Liver (tissue), 9 donors: ENCODE results near the gene CDC40. TPM values are rescaled to one million over a fixed set of nuclear protein-coding genes. Genes with fewer than 3 reads are reported as not detected.

ENCODE experiments used
- DNase-seq: peaks from one replicate; pipeline ENCODE4 v3.0.0-alpha.2; 2017; ENCODE audit warnings: low spot score
- H3K27ac ChIP-seq, 2 donors: one replicate each; pipeline ENCODE4 v1.7.0; 2013; ENCODE audit warnings: inconsistent platforms in 2 of 2, low read length in 2 of 2, control low read depth in 1 of 2, low read depth in 1 of 2, mild to moderate bottlenecking in 1 of 2
- H3K27me3 ChIP-seq, 4 donors: one replicate each; pipeline versions ENCODE4 v1.6.1 to v1.7.0; 2013; ENCODE audit warnings: low read length in 3 of 4, inconsistent platforms in 1 of 4, mild to moderate bottlenecking in 1 of 4, moderate library complexity in 1 of 4; ENCODE audit not compliant: control insufficient read depth in 4 of 4, insufficient read depth in 4 of 4
- H3K36me3 ChIP-seq, 4 donors: one replicate each; pipeline versions ENCODE4 v1.6.1 to v1.7.0; 2013; ENCODE audit warnings: low read length in 3 of 4, mild to moderate bottlenecking in 3 of 4, low read depth in 1 of 4, moderate library complexity in 1 of 4; ENCODE audit not compliant: control insufficient read depth in 4 of 4, insufficient read depth in 3 of 4
- H3K4me1 ChIP-seq, 4 donors: one replicate each; pipeline versions ENCODE4 v1.6.1 to v1.7.0; 2013; ENCODE audit warnings: low read length in 3 of 4, mild to moderate bottlenecking in 3 of 4, moderate library complexity in 1 of 4; ENCODE audit not compliant: control insufficient read depth in 4 of 4, insufficient read depth in 4 of 4
- H3K4me3 ChIP-seq, 3 donors: one replicate each; pipeline versions ENCODE4 v1.6.1 to v1.7.0; 2013; ENCODE audit warnings: low read length in 3 of 3, control low read depth in 1 of 3, low read depth in 1 of 3, mild to moderate bottlenecking in 1 of 3
- H3K9ac ChIP-seq, 2 donors: one replicate each; pipeline ENCODE4 v1.7.0; 2013; ENCODE audit warnings: low read length in 2 of 2, mild to moderate bottlenecking in 2 of 2, moderate library complexity in 2 of 2, control low read depth in 1 of 2, low read depth in 1 of 2
- H3K9me3 ChIP-seq, 4 donors: one replicate each; pipeline versions ENCODE4 v1.6.1 to v1.7.0; 2013; ENCODE audit warnings: low read length in 3 of 4; ENCODE audit not compliant: control insufficient read depth in 4 of 4
- ATF3 ChIP-seq: IDR thresholded peaks from 2 replicates; pipeline ENCODE4 v1.6.1; 2016; ENCODE audit warnings: antibody characterized with exemption
- EGR1 ChIP-seq, 2 donors: IDR thresholded peaks; 2 replicates each; pipeline ENCODE4 v1.6.1; 2016 to 2018; ENCODE audit warnings: antibody characterized with exemption in 2 of 2, low read depth in 2 of 2
- FOXA1 ChIP-seq: IDR thresholded peaks from 2 replicates; pipeline ENCODE4 v1.6.1; 2016; ENCODE audit warnings: antibody characterized with exemption
- FOXA2 ChIP-seq: IDR thresholded peaks from 2 replicates; pipeline ENCODE4 v1.6.1; 2016; ENCODE audit warnings: antibody characterized with exemption
- GABPA ChIP-seq, 2 donors: IDR thresholded peaks in 1 of 2; conservative IDR thresholded peaks in 1 of 2; 2 replicates each; pipeline ENCODE4 v1.6.1; 2016; ENCODE audit warnings: antibody characterized with exemption in 2 of 2, mild to moderate bottlenecking in 1 of 2, moderate library complexity in 1 of 2
- HNF4A ChIP-seq, 2 donors: conservative IDR thresholded peaks; 2 replicates each; pipeline ENCODE4 v1.6.1; 2016; ENCODE audit warnings: antibody characterized with exemption in 2 of 2, mild to moderate bottlenecking in 2 of 2
- HNF4G ChIP-seq: IDR thresholded peaks from 2 replicates; pipeline ENCODE4 v1.6.1; 2016; ENCODE audit warnings: antibody characterized with exemption
- JUND ChIP-seq, 2 donors: IDR thresholded peaks; 2 replicates each; pipeline ENCODE4 v1.6.1; 2016; ENCODE audit warnings: antibody characterized with exemption in 2 of 2
- MAX ChIP-seq: IDR thresholded peaks from 2 replicates; pipeline ENCODE4 v1.6.1; 2016; ENCODE audit warnings: antibody characterized with exemption
- NR2F2 ChIP-seq: IDR thresholded peaks from 2 replicates; pipeline ENCODE4 v1.6.1; 2016; ENCODE audit warnings: antibody characterized with exemption
- RAD21 ChIP-seq, 2 donors: IDR thresholded peaks; 2 replicates each; pipeline ENCODE4 v1.6.1; 2016; ENCODE audit warnings: antibody characterized with exemption in 2 of 2, mild to moderate bottlenecking in 2 of 2
- REST ChIP-seq: IDR thresholded peaks from 2 replicates; pipeline ENCODE4 v1.6.1; 2016; ENCODE audit warnings: antibody characterized with exemption, mild to moderate bottlenecking
- RXRA ChIP-seq, 2 donors: IDR thresholded peaks; 2 replicates each; pipeline ENCODE4 v1.6.1; 2017 to 2018; ENCODE audit warnings: antibody characterized with exemption in 2 of 2, mild to moderate bottlenecking in 1 of 2
- SP1 ChIP-seq: IDR thresholded peaks from 2 replicates; pipeline ENCODE4 v1.6.1; 2018; ENCODE audit warnings: antibody characterized with exemption, mild to moderate bottlenecking
- TAF1 ChIP-seq: conservative IDR thresholded peaks from 2 replicates; pipeline ENCODE4 v1.6.1; 2016; ENCODE audit warnings: antibody characterized with exemption, mild to moderate bottlenecking
- YY1 ChIP-seq: IDR thresholded peaks from 2 replicates; pipeline ENCODE4 v1.6.1; 2016; ENCODE audit warnings: antibody characterized with exemption, mild to moderate bottlenecking
- ZBTB33 ChIP-seq: IDR thresholded peaks from 2 replicates; pipeline ENCODE4 v1.6.1; 2016; ENCODE audit warnings: antibody characterized with exemption
- WGBS: extraction: QIAGEN DNeasy Blood & Tissue Kit; methylation state at CpG from one replicate; pipeline ENCODE4 v1.1.7; 2013; 5-methylcytosine and 5-hydroxymethylcytosine counted together
- polyA plus RNA-seq, 2 donors: library from polyadenylated mRNA; stranded (reverse) in 1 of 2; unstranded in 1 of 2; fragments of 200-250 nt in 1 of 2; fragments of >200 nt in 1 of 2; fragmentation: Nextera tagmentation in 1 of 2; extraction: Ambion mirVana in 1 of 2; gene quantifications; one replicate each; pipeline versions ENCODE4 v1.2.1 to v1.2.3, GENCODE V29; 2013 to 2015
- total RNA-seq, 2 donors: library from RNA; depleted of rRNA; stranded (reverse); fragments of >200 nt; gene quantifications; one replicate each; pipeline ENCODE4 v1.2.3, GENCODE V29; 2014
- TF ChIP-seq, protein P1 (sequence below): fragments of 150-350 bp; IDR thresholded peaks from 2 replicates; pipeline ENCODE4 v1.5.1; 2017; ENCODE audit warnings: improper control_type of control experiment, low read depth, low read length; ENCODE audit not compliant: missing input control
- donor health status: healthy.
- donor health status: healthy.
- donor health status: healthy.
- donor health status: healthy.
- donor health status: healthy.

The CDC40 gene
- total and polyA plus RNA-seq, 4 donors = 6.7 to 19.8 (median 13.3) TPM

DNA sequence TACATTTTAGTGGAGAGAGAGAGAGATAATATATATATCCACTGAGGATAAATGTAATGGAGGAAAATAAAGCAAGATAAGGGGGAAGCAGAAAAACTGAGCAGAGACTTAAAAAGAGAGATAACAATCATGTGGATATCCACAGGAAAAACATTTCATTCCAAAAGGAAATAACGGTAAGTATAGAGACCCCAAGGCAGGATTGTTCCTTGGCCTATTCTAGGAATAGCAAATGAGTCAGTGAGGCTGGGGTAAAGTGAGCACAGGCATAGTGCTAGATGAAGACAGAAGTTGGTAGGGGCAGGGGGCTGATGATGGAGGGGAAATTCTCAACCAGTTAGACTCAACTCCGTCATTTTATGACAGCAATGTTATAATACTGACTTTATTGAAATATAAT, 11.2 kb downstream of the CDC40 start:
- Histone ChIP-seq H3K36me3 (peaks cover 2 to 8% (median 5%) of the 10 kb centered on the region in 4 donors), H3K27me3 (no peaks in the 10 kb centered on the region), H3K9ac (no peak overlapping the region), H3K4me1 (peaks cover 0 to 22% (median 3%) of the 10 kb centered on the region in 4 donors), H3K27ac (no peak overlapping the region), H3K9me3 (no peaks in the 10 kb centered on the region), H3K4me3 (no peak overlapping the region)
- DNase-seq = no peak
- WGBS = 92% methylated on average over 2 of the region's 2 CpGs
- no peak for TF ChIP-seq SP1
- no peak for TF ChIP-seq GABPA (IDR thresholded peaks at IDR 0.05 in 1 of 2, conservative IDR thresholded peaks at IDR 0.05 in 1 of 2)
- no peak for TF ChIP-seq EGR1 (IDR thresholded peaks at IDR 0.05; ENCODE audit: low read depth in 2 of 2)
- no peak for TF ChIP-seq ATF3
- no peak for TF ChIP-seq REST
- TF ChIP-seq, protein P1, sequence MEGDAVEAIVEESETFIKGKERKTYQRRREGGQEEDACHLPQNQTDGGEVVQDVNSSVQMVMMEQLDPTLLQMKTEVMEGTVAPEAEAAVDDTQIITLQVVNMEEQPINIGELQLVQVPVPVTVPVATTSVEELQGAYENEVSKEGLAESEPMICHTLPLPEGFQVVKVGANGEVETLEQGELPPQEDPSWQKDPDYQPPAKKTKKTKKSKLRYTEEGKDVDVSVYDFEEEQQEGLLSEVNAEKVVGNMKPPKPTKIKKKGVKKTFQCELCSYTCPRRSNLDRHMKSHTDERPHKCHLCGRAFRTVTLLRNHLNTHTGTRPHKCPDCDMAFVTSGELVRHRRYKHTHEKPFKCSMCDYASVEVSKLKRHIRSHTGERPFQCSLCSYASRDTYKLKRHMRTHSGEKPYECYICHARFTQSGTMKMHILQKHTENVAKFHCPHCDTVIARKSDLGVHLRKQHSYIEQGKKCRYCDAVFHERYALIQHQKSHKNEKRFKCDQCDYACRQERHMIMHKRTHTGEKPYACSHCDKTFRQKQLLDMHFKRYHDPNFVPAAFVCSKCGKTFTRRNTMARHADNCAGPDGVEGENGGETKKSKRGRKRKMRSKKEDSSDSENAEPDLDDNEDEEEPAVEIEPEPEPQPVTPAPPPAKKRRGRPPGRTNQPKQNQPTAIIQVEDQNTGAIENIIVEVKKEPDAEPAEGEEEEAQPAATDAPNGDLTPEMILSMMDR = no peak
- no peak for TF ChIP-seq FOXA2
- no peak for TF ChIP-seq FOXA1
- TF ChIP-seq ZBTB33 = no peak
- TF ChIP-seq HNF4A (conservative IDR thresholded peaks at IDR 0.05) = no peak
- no peak for TF ChIP-seq MAX
- no peak for TF ChIP-seq YY1
- TF ChIP-seq TAF1 = no peak
- TF ChIP-seq NR2F2 = no peak
- TF ChIP-seq RAD21 (IDR thresholded peaks at IDR 0.05) = no peak
- no peak for TF ChIP-seq JUND (IDR thresholded peaks at IDR 0.05)
- no peak for TF ChIP-seq HNF4G
- no peak for TF ChIP-seq RXRA (IDR thresholded peaks at IDR 0.05)
